Activated CD8-positive, alpha-beta memory T cell treated with anti-CD3 and anti-CD28 coated beads for 24 hours (primary cell): Measurements from ENCODE around the gene MAPK13.

ENCODE experiments used
- DNase-seq: peaks from one replicate; pipeline ENCODE4 v3.0.0-alpha.2; 2020

The MAPK13 gene

GRCh38 chr6:36155662-36156061, 25.3 kb downstream of the MAPK13 start:
- DNase-seq, result no peak

- DNase-seq, result no peak
Observed at GRCh38 chr6:36160147-36160760, 29.9 kb downstream of the MAPK13 start.

- no peak for DNase-seq
Observed at GRCh38 chr6:36169023-36170007, 39.0 kb downstream of the MAPK13 start.

- DNase-seq, result no peak
Observed at GRCh38 chr6:36170704-36171103, 40.4 kb downstream of the MAPK13 start.

- DNase-seq, result no peak
Observed at GRCh38 chr6:36171573-36171972, 41.3 kb downstream of the MAPK13 start.

GRCh38 chr6:36177166-36177565, 46.9 kb downstream of the MAPK13 start:
- no peak for DNase-seq

GRCh38 chr6:36178544-36178943, 48.2 kb downstream of the MAPK13 start:
- no peak for DNase-seq

- no peak for DNase-seq
Observed at GRCh38 chr6:36180126-36180525, 49.8 kb downstream of the MAPK13 start.

GRCh38 chr6:36184311-36184710, 54.0 kb downstream of the MAPK13 start:
- DNase-seq, result no peak

- DNase-seq, result no peak
Observed at GRCh38 chr6:36186199-36186598, 55.9 kb downstream of the MAPK13 start.

- no peak for DNase-seq
Observed at GRCh38 chr6:36187446-36187845, 57.1 kb downstream of the MAPK13 start.
